ENCODE results near the gene EXOC3L1. TPM values are rescaled to one million over a fixed set of nuclear protein-coding genes. Genes with fewer than 3 reads are reported as not detected.

EXOC3L1 gene
- total RNA-seq, 4 donors from 2014 or later: 0.95 to 3.8 (median 1.7) TPM

GRCh38 chr16:67183627-67184452 is 6.1 kb downstream of the EXOC3L1 start, which contains the start of gene MATCAP1:
TSS of gene MATCAP1 (minus strand) at chr16:67183963. CDS start at chr16:67180610, 3,353 bp downstream.
- TF ChIP-seq CTCF (IDR thresholded peaks at IDR 0.05): peak in 1 of 3 donors; percentile 24
- no peak for TF ChIP-seq POLR2A (IDR thresholded peaks at IDR 0.05)
- 1% methylated on average over 36 to 57 of the region's 77 CpGs for WGBS, 2 donors
- intact Hi-C loops (cut with DNase I; ENCODE audit: low total_unique reads): no loop called here
- H3K4me3 ChIP-seq (ENCODE audit: low read depth, poor library complexity, severe bottlenecking): peak within 1 kb of the TSS; percentile 49
- DNase-seq (ENCODE audit: low spot score in 2 of 2): peak; percentile 97 to 99

- H3K4me3 ChIP-seq (ENCODE audit: low read depth, poor library complexity, severe bottlenecking): no peak overlapping the region
- intact Hi-C loops (cut with DNase I; ENCODE audit: low total_unique reads): no loop called here
- TF ChIP-seq CTCF (IDR thresholded peaks at IDR 0.05) (no peak), POLR2A (IDR thresholded peaks at IDR 0.05) (no peak)
- WGBS, 2 donors: 6 to 7% methylated on average over 11 of the region's 11 CpGs
- no peak for DNase-seq (ENCODE audit: low spot score in 2 of 2)
Observed at GRCh38 chr16:67183284-67183626, 6.7 kb downstream of the EXOC3L1 start.

GRCh38 chr16:67182288-67182687 is 7.6 kb downstream of the EXOC3L1 start:
- intact Hi-C loops (cut with DNase I; ENCODE audit: low total_unique reads): no loop called here
- no peak for DNase-seq (ENCODE audit: low spot score in 2 of 2)
- TF ChIP-seq POLR2A (IDR thresholded peaks at IDR 0.05): no peak
- no peak for TF ChIP-seq CTCF (IDR thresholded peaks at IDR 0.05)
- no peak overlapping the region for H3K4me3 ChIP-seq (ENCODE audit: low read depth, poor library complexity, severe bottlenecking)
- WGBS, 2 donors: 74 to 81% methylated on average over 2 of the region's 2 CpGs

DNA sequence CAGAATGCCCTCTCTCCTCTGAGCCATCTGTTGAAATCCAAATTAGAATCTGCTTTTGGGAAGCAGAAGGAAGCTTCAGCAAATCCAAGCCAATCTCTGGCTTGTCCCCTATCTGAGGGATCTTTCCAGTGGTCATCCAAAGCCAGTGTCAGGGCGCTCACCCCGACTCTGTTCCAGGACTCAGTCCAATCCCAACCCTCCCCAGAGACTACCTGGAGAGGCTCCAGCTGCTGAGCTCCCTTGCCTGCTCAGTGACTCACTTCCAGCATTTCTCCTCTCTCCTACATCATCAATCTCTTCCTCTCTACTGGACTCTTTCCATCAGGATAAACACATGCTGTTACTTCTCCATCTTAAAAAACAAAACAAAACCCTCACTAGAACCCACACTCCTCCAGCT is 8.6 kb downstream of the EXOC3L1 start:
- no peak for DNase-seq (ENCODE audit: low spot score in 2 of 2)
- intact Hi-C loops (cut with DNase I; ENCODE audit: low total_unique reads): no loop called here
- TF ChIP-seq CTCF (IDR thresholded peaks at IDR 0.05) (no peak), POLR2A (IDR thresholded peaks at IDR 0.05) (no peak)
- 30 to 47% methylated on average over 2 of the region's 2 CpGs for WGBS, 2 donors
- no peak overlapping the region for H3K4me3 ChIP-seq (ENCODE audit: low read depth, poor library complexity, severe bottlenecking)

DNA sequence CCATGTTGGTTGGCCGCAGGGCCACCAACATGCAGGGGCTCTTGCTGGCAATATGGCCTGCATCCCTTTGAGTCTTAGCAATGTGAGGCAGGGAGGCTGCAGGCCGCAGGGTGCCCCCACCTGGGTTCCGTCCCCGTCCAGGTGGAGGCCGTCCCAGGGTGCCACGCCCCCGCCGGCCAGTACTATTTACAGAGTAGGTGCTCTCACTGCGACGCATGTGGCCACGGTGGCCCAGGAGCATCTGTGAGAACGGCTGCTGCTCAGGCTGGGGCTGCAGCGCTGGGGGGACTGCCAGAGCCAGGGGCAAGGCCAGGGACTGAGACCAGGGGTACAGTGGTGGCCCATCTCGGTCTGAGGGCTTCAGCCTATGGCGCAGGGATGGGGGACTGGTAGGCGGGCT is 9.8 kb downstream of the EXOC3L1 start:
- no peak for DNase-seq (ENCODE audit: low spot score in 2 of 2)
- WGBS, 2 donors: 90 to 95% methylated on average over 14 to 16 of the region's 16 CpGs
- no peak for TF ChIP-seq POLR2A (IDR thresholded peaks at IDR 0.05)
- no peak for TF ChIP-seq CTCF (IDR thresholded peaks at IDR 0.05)
- intact Hi-C loops (cut with DNase I; ENCODE audit: low total_unique reads): no loop called here
- H3K4me3 ChIP-seq (ENCODE audit: low read depth, poor library complexity, severe bottlenecking): no peak overlapping the region
